Activated CD4-positive, alpha-beta T cell treated with anti-CD3 and anti-CD28 coated beads for 48 hours (primary cell): ENCODE results near the gene ZNF275.
"Not testable (repeated sequence)": the region's sequence is repeated elsewhere in the genome, so short reads cannot be mapped to it uniquely, and the experiment has no call there.

ENCODE experiments used
- DNase-seq: peaks from one replicate; pipeline ENCODE4 v3.0.0-alpha.2; 2020

ZNF275 gene

DNA sequence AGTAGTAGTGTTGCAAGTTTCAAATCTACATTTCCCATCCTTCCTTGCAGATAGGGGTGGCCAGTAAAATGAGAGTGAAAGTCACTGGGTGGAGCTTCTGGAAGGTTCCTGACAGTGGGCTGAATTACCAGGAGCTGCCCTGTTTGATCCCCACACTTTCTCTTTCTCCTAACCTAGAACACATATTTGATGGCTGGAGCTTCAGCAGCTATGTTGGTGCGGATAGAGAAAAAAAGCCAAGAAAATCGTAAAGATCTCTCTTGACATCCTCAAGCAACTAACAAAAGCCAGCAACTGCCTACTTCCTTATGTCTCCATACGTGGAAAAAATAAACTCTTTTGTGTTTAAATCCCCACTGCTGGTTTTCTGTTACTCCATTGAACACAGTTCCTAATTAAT lies 32.2 kb downstream of the ZNF275 start:
- DNase-seq, result no peak

DNA sequence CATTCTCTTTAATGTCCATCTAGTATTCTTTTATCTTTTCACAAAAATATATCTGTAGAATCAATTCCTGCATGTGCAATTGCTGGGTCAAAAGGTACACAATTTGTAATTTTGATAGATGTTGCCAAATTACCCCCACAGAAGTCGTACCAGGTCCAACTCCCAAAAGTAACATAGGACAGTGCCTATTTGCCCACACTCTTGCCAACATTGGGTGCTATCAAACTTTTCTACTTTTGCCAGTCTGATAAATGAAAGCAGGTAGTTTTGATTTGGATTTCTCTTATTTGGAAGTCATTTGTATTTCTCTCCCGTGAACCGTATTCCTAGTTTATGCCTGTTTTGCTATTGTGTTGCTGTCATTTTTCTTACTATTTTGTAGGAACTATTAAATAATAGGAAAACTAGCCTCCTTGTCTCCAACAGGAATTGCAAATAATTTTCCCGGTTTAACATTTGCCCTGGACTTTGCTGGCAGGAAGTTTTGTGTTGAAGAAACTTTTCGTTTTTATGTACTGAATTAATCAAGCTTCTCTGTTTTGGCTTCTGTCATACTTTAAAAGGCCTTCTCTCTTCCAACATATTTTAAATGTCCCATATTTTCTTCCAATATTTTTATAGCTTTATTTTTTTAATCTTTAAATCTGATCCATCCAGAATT lies 33.1 kb downstream of the ZNF275 start:
- no peak for DNase-seq

DNA sequence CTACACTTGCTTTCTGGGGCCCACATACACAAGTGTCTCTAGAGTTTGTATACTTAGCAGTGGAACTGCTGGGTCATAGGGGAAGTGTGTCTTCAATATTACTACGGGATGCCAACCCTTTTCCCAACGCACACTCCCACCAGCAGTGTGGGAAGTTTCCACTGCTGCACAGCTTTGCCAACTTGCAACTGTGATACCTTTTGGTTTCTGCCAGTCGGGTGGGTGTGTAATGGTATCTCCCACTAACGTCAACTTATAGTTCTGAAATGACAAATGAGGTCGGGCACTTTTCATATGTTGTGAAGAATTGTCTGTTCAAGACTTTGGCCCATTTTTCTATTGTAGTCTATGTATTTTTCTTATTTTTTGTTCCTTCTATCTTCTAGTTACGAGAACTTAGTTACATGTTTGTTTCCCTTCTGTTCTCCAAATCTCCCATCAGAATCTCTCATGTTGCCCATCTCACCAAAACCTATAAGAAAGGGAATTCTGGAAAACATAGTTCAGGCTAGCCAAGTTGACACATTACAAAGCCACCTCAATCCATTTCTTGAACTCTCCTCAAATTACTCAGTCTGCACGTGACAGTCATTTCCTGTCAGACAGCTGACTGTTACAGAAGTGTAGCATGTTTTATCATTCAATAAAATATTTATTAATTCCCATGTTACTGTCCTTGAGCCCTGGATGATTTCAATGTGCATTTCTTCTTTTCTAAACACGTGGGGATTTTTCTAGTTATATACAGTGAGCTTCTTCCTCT lies 36.5 kb downstream of the ZNF275 start:
- DNase-seq, result peak; percentile 5

DNA sequence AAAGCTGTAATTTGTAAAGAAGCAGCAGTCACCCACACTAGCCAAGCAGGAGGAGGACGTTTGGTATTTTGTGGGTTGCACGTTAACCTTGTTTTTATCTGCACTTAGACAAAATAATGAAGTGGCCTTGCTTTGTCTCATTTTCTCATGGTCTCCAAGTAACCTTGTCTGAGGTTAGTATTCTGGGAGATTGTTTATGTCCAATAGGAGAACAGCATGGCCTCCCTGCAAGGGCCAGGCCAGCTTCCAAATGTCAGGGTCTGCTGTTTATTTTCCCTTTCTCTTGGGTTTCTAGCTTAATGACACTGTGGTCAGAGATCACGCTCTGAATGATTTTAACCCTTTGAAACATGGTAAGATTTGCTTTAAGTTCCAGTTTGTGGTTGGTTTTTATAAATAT lies 37.3 kb downstream of the ZNF275 start:
- no peak for DNase-seq

DNA sequence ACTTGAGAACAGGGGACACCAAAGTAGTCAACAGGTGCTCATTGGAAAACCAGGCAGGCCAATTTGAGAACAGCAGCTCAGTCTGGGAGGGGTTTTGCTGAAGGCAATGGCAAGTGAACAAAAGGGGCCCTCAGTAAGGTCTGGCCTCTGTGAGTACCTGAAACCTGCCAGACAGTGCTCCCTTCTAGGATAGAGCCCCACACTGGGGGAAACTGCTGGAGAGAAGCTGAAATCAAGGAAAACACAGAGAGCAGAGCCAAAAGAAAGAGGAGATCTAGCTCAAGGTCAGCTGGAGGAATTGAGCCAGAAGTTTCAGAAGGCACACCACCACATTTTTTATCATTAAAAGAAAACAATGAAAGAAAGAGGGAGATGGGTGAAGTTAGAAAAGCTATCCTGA lies 39.0 kb downstream of the ZNF275 start:
- DNase-seq, result no peak

GRCh38 chrX:153374426-153374825 lies 40.5 kb downstream of the ZNF275 start:
- no peak for DNase-seq

DNA sequence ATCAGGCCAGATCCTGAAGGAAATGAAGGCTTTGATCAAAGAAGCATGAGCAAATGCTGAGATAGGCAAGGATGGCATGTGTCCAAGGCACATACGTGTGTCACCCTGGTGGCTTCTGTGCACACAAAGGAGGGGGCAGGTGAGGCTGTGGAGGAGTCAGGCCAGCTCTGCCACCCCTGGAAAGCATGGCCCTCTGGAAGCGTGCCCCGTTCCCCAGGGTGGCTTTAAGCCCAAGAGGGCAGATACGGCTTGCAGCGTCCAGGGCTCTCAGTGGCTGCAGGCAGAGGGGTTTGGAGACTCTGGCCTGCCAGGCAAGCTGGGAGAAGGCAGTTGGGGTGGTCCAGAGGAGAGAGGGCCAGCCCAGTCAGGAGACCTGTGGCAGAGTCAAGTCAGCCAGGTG lies 41.6 kb downstream of the ZNF275 start:
- DNase-seq, result no peak

GRCh38 chrX:153377727-153378126 lies 43.8 kb downstream of the ZNF275 start:
- no peak for DNase-seq

DNA sequence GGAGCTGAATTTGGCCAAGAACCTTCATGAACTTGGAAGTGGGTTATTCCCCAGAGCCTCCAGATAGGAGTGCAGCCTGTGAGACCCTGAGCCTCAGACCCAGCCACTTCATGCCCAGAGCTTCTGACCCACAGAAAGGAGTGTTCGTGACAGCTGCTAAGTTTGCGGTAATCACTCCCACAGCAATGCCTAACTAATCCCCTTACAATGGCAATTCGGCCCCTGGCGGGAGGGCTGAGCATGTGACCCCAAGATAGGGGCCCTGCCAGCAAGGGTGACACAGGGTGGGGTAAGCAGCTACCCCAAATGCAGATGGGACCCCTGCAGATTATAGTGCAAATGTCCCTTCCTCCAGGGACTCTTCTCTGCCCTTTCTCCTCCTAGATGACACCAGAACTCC lies 44.7 kb downstream of the ZNF275 start:
- DNase-seq, result no peak

- no peak for DNase-seq
Measured at GRCh38 chrX:153379508-153379907, 45.6 kb downstream of the ZNF275 start.

DNA sequence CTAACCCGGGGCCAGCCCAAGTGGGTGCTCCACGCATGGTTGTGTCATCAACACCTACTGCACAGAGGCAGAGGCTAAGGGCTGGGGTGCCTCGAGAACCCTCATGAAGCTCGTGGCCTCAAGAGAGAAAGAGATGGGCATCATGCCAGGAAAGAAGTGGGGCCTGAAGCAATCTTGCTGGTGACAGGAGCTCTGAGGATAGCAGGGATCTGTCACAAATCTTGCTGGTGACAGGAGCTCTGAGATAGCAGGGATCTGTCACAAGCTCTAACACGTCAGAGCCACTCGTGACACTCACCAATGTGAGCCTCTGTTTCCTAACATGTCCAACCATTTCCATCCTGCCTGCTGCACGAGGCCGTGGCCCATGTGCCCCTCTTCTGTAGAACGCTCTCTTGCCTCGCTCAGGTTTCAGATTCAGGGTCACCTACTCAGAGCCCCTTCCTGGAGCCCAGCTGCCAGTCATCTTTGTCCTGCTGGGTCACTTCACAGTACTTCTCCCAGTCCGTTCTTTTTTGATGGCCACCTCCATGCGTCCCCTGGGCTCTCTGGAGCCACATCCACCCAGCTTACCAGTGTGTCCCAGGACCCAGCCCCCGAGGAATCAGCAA lies 46.1 kb downstream of the ZNF275 start:
- no peak for DNase-seq

GRCh38 chrX:153380691-153381090 lies 46.7 kb downstream of the ZNF275 start:
- no peak for DNase-seq

- peak; percentile 27 for DNase-seq
Measured at GRCh38 chrX:153381684-153382532, 48.0 kb downstream of the ZNF275 start.

DNA sequence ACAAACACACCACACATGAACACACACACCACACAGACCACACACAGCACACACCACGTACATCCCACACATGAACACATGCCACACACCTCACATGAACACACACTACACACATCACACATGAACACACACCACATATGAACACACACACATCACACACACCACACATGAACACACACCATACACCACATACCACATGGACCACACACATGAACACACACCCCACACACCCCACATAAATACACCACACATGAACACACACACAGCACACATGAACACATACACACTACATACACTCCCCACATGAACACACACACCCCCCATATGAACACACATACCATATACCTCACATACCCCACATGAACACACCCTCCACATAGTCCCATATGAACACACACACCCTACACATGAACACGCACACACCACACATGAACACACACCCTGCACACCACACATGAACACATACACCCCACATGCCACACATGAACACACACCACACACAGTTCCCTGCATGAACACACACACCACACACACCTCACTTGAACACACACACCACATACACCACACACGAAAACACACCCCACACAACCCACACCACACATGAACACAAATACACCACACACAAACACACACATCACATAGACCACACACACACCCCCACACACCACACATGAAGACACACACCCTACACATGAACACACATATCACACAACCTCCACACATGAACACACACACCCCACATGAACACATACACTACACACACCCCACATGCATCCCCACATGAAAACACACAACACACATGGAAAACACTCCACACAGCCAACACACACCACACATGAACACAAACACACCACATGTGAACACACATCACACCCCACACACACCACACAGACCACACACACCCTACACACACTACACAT lies 48.9 kb downstream of the ZNF275 start:
- no peak for DNase-seq

GRCh38 chrX:153384390-153384789 lies 50.4 kb downstream of the ZNF275 start:
- DNase-seq, result no peak

- not testable (repeated sequence) for DNase-seq
Measured at GRCh38 chrX:153384973-153385372, 51.0 kb downstream of the ZNF275 start.

- no peak for DNase-seq
Measured at GRCh38 chrX:153386097-153386496, 52.1 kb downstream of the ZNF275 start.

- DNase-seq, result no peak
Measured at GRCh38 chrX:153387345-153387744, 53.4 kb downstream of the ZNF275 start.

- DNase-seq, result no peak
Measured at GRCh38 chrX:153387987-153388721, 54.2 kb downstream of the ZNF275 start.

- DNase-seq, result no peak
Measured at GRCh38 chrX:153388722-153389459, 54.9 kb downstream of the ZNF275 start.

- DNase-seq, result not testable (repeated sequence)
Measured at GRCh38 chrX:153389460-153389768, 55.5 kb downstream of the ZNF275 start.
